A549 (cell line): ENCODE data around the gene TP53BP2.

Experiments
- EHMT2 ChIP-seq: fragments of 200-600 bp; sonication (generic); IDR thresholded peaks from 2 replicates; pipeline ENCODE4 v1.6.1; 2016; ENCODE audit warnings: antibody characterized with exemption, low read depth, mild to moderate bottlenecking, moderate library complexity
- RARB ChIP-seq: fragments of 250-450 bp; sonication (Bioruptor Pico); IDR thresholded peaks from 2 replicates; pipeline ENCODE4 v1.8.0; 2021; ENCODE audit warnings: mild to moderate bottlenecking, moderate library complexity

GRCh38 chr1:223837206-223837605 is 8.5 kb downstream of the TP53BP2 start:
- TF ChIP-seq RARB (no peak), EHMT2 (no peak)
